ENCODE data around the gene ZNF189.

GRCh38 chr9:101434998-101435397, 36.3 kb downstream of the ZNF189 start:
- no peak for TF ChIP-seq POLR2AphosphoS5 (IDR thresholded peaks at IDR 0.05)
- TF ChIP-seq, protein P1, sequence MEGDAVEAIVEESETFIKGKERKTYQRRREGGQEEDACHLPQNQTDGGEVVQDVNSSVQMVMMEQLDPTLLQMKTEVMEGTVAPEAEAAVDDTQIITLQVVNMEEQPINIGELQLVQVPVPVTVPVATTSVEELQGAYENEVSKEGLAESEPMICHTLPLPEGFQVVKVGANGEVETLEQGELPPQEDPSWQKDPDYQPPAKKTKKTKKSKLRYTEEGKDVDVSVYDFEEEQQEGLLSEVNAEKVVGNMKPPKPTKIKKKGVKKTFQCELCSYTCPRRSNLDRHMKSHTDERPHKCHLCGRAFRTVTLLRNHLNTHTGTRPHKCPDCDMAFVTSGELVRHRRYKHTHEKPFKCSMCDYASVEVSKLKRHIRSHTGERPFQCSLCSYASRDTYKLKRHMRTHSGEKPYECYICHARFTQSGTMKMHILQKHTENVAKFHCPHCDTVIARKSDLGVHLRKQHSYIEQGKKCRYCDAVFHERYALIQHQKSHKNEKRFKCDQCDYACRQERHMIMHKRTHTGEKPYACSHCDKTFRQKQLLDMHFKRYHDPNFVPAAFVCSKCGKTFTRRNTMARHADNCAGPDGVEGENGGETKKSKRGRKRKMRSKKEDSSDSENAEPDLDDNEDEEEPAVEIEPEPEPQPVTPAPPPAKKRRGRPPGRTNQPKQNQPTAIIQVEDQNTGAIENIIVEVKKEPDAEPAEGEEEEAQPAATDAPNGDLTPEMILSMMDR (IDR thresholded peaks at IDR 0.05), result no peak
- TF ChIP-seq POLR2A (IDR thresholded peaks at IDR 0.05), result no peak
- TF ChIP-seq EP300 (IDR thresholded peaks at IDR 0.05), result no peak

All from suprapubic skin (tissue), 4 donors.